Brain microvascular endothelial cell (primary cell): ENCODE measurements around the gene GRM7.

Experiments used
- DNase-seq: peaks from one replicate; pipeline ENCODE4 v3.0.0-alpha.2; 2020
- H3K27ac ChIP-seq: fragments of 250-450 bp; sonication (Bioruptor Pico); 2 replicates; pipeline ENCODE4 v1.5.1; 2020; ENCODE audit warnings: mild to moderate bottlenecking, moderate library complexity
- H3K27me3 ChIP-seq: fragments of 250-450 bp; sonication (Bioruptor Pico); replicated peaks from 2 replicates; pipeline ENCODE4 v1.5.1; 2020; ENCODE audit warnings: mild to moderate bottlenecking
- H3K36me3 ChIP-seq: fragments of 250-450 bp; sonication (Bioruptor Pico); replicated peaks from 2 replicates; pipeline ENCODE4 v1.5.1; 2020; ENCODE audit warnings: mild to moderate bottlenecking
- H3K4me3 ChIP-seq: 2 replicates; pipeline ENCODE4 v1.5.1; 2011; ENCODE audit warnings: low read depth, mild to moderate bottlenecking, control low read depth, low read length, moderate library complexity
- CTCF ChIP-seq: IDR thresholded peaks from 2 replicates; pipeline ENCODE4 v1.5.1; 2011; ENCODE audit warnings: low read depth, mild to moderate bottlenecking, moderate library complexity, low read length, control low read depth, inconsistent platforms; ENCODE audit errors: missing control alignments
- in situ Hi-C: cut with HindIII; loops from 2 replicates; pipeline ENCODE4 v1.10.0; 2017; ENCODE audit warnings: low sequenced_read_pairs, low pct_ligation_motif_present

GRM7 gene

GRCh38 chr3:7752005-7752404 lies 891.1 kb downstream of the GRM7 start:
- H3K4me3 ChIP-seq, result no peak overlapping the region
- no peaks in the 10 kb centered on the region for H3K36me3 ChIP-seq
- no peak for DNase-seq
- no peak overlapping the region for H3K27ac ChIP-seq
- in situ Hi-C loops, result no loop called here
- no peaks in the 10 kb centered on the region for H3K27me3 ChIP-seq
- TF ChIP-seq CTCF, result no peak

- H3K27me3 ChIP-seq, result no peaks in the 10 kb centered on the region
- in situ Hi-C loops, result no loop called here
- DNase-seq, result no peak
These were observed 893.9 kb downstream of the GRM7 start for GRCh38 chr3:7754653-7755441.

GRCh38 chr3:7759630-7760029 lies 898.7 kb downstream of the GRM7 start:
- in situ Hi-C loops, result no loop called here
- Histone ChIP-seq H3K27me3 (no peaks in the 10 kb centered on the region), H3K27ac (no peak overlapping the region), H3K4me3 (no peak overlapping the region), H3K36me3 (no peaks in the 10 kb centered on the region)
- TF ChIP-seq CTCF, result no peak
- DNase-seq, result no peak

More at GRCh38 chr3:7754653-7755441, 893.9 kb downstream of the GRM7 start:
- TF ChIP-seq CTCF, result no peak
- Histone ChIP-seq H3K36me3 (no peaks in the 10 kb centered on the region), H3K27ac (no peak overlapping the region), H3K4me3 (no peak overlapping the region)

GRCh38 chr3:7760718-7761117 lies 899.8 kb downstream of the GRM7 start:
- H3K27ac ChIP-seq, result no peak overlapping the region
- in situ Hi-C loops, result no loop called here
- H3K4me3 ChIP-seq, result no peak overlapping the region
- no peak for TF ChIP-seq CTCF
- no peaks in the 10 kb centered on the region for H3K36me3 ChIP-seq
- no peaks in the 10 kb centered on the region for H3K27me3 ChIP-seq
- no peak for DNase-seq

GRCh38 chr3:7764115-7764514 lies 903.2 kb downstream of the GRM7 start:
- Histone ChIP-seq H3K27me3 (no peaks in the 10 kb centered on the region), H3K27ac (no peak overlapping the region), H3K4me3 (no peak overlapping the region), H3K36me3 (no peaks in the 10 kb centered on the region)
- DNase-seq, result no peak
- in situ Hi-C loops, result no loop called here
- TF ChIP-seq CTCF, result no peak

- H3K4me3 ChIP-seq, result no peak overlapping the region
- no peak for TF ChIP-seq CTCF
- H3K27me3 ChIP-seq, result no peaks in the 10 kb centered on the region
- no peaks in the 10 kb centered on the region for H3K36me3 ChIP-seq
- no peak overlapping the region for H3K27ac ChIP-seq
- in situ Hi-C loops, result no loop called here
- DNase-seq, result no peak
These were observed 905.6 kb downstream of the GRM7 start for GRCh38 chr3:7766530-7766929.
